GM19455 (cell line): ENCODE data around the gene FBRSL1.
"Not testable (repeated sequence)": the region's sequence is repeated elsewhere in the genome, so short reads cannot be mapped to it uniquely, and the experiment has no call there.

ENCODE experiments used
- ATAC-seq: cut with Tn5 transposase; IDR thresholded peaks from one replicate; pipeline ENCODE4 v1.9.1; 2021; ENCODE audit not compliant: unreplicated experiment

Gene FBRSL1

DNA sequence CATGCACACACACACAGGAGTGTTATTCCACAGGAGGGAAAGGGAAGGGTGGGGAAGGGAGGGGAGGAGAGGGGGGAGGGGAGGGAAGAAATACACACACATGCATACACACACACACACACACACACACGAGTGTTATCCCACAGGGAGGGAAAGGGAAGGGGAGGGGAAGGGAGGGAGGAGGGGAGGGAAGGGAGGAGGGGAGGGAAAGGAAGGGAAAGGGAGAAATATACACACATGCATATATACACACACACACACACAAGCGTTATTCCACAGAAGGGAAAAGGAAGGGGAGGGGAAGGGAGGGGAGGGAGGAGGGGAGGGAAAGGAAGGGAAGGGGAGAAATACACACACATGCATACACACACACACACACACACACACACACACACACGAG is 19.6 kb upstream of the FBRSL1 start:
- ATAC-seq: no peak

GRCh38 chr12:132471011-132471857 is 18.7 kb upstream of the FBRSL1 start:
- no peak for ATAC-seq

- no peak for ATAC-seq
Observed at GRCh38 chr12:132471858-132472255, 18.1 kb upstream of the FBRSL1 start.

DNA sequence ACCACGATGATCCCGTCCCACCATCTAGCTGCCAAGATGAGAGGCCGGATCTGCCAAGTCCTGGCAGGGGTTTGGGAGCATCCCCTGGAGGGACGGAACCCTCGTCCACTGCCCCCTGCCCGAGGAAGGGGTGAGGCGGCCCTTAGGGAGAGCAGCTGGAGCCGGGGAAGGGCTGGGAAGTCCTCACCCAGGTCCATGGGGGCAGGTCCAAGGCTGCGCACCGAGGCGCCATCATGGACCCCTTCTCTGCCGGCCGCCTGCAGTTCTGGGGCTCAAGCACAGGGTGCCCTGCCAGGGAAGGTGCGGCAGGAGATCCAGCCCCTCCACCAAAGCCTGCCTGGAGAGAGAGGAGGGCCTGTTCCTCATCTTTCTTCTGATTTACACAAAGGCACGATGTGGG is 17.6 kb upstream of the FBRSL1 start:
- no peak for ATAC-seq

DNA sequence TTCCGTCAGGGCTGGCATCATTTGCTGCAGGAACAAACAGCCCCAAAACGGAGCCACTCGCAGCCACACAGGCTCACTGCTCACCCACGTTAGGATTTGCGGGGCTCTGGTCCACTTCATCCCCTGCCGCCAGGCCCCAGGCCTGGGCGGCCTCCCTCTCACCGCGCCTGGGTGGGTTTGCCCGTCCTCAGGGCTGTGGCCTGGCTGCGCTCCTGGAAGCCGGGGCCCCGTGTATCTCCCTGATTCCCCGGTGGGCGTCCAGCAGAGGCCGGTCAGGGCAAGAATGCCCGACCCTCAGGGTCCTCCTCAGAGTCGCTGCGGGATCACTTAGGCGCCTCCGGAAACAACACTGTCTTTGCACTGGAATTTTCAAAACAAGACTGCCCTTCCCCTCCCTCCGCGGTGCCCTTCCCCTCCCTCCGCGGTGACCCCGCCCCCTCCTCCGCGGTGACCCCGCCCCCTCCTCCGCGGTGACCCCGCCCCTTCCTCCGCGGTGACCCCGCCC is 15.7 kb upstream of the FBRSL1 start:
- ATAC-seq: no peak

- ATAC-seq: not testable (repeated sequence)
Observed at GRCh38 chr12:132474799-132475303, 15.1 kb upstream of the FBRSL1 start.

GRCh38 chr12:132475304-132476037 is 14.5 kb upstream of the FBRSL1 start:
- no peak for ATAC-seq

- ATAC-seq: no peak
Observed at GRCh38 chr12:132476038-132476414, 13.9 kb upstream of the FBRSL1 start.

DNA sequence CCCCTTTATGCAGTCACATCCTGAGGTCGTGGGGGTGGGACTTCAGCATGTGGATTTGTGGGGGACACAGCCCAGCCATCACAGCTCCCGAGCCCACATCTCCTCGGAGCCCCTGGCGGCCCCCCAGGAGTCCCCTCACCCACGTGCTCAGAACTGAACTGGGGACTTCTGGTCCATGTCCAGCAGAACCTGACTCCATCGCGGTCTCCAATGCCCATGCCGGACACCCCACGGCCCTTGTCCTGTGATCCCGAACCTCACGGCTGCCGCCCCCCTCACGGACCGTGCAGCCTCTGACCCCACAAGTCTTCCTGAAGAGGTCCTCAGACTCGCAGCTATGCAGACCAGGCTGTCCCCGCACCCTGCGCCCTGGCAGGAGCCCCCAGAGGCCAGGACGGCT is 13.5 kb upstream of the FBRSL1 start:
- ATAC-seq: no peak

DNA sequence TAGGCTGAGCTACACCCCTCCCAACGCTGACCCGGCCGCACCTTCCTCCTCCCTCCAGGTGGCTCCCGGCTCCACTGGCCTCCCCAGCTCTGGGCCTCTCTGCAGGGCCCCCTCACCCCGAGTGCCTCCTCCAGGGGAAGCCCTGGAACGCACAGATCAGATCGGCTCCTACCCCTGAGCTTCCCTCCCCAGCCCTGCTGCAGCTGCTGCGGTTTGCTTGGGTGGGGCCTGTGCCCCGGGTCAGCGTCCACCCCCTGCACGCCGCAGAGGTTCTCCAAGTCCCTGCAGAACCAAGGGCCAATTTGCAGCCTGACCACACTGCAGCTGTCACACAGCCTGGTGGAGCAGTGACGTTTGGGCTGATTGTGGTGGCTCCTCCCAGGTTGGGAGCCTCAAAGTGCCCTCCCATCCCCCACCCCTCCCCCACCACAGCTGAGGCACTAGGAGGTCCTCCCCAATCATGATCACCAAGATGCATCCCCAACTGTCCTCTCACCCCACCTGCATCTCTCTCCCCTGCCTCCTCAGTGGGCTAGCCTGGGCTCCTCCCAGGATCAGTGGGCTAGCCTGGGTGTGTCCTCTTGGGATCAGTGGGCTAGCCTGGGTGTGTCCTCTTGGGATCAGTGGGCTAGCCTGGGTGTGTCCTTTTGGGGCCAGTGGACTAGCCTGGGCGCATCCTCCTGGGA is 12.8 kb upstream of the FBRSL1 start:
- no peak for ATAC-seq

DNA sequence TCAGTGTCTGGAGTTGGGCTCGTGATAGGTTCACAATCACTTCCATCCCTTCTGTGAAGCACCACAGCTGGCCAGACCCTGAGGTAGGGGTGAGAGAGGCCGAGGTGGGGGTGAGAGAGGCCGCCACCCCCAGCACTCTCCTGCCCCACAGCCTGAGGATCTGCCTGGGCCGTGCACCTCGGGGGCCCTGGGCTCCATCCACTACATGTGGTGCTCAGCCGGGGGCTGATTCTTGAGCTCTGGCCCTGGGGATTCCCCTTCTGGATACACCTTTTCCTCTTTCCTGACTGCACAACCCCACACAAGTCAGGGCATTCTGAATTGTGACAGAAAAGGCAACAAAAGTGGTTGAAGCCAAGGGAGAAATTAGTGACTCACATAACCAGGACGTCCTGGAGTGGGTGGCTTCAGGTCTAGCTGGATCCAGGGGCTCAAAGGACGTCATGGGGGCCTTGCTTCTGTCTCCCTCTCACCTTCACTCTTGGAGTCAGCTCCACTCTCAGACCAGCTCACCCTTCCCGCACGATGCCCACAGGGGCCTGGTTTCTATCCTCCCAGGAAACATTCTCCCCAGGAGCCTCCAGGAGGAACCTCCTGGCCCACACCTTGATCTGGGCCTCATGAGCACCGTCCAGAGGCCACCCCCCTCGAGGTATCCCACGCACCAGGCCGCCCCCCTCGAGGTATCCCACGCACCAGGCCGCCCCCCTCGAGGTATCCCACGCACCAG is 12.1 kb upstream of the FBRSL1 start:
- no peak for ATAC-seq

DNA sequence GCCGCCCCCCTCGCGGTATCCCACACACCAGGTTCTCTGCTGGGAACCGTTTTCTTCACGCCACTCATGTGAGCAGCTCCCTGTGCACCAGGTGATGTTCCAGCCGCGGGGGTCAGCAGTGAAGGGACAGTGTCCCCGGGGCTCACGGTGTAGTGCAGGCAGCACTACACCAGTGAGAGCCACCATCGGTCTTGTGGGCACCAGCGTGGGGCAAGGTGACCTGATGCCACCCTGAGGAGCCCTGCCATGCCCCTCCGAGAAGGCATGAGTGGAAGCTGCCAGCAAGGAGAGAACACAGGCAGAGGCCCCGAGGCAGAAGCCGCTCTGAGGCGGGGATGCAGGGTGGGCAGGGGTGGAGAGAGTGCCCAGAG is 11.5 kb upstream of the FBRSL1 start:
- no peak for ATAC-seq

DNA sequence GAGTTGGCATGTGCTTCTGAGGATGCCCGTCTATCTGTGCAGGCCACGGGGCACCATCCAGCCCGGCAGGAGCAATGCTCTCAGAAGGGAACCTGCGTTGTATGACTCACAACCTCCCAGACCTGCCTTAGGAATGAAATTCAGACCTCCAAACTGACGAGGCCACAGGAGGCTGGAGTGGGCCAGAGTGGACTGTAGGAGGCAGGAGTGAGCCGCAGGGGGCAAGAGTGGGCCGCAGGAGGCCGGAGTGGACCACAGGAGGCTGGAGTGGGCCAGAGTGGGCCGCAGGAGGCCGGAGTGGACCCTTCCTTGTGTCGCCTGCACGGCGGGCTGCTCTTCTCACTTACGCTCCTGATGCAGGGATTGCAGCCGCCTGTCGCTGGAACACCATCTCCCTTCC is 11.1 kb upstream of the FBRSL1 start:
- ATAC-seq: no peak

GRCh38 chr12:132479291-132479690 is 10.7 kb upstream of the FBRSL1 start:
- no peak for ATAC-seq

DNA sequence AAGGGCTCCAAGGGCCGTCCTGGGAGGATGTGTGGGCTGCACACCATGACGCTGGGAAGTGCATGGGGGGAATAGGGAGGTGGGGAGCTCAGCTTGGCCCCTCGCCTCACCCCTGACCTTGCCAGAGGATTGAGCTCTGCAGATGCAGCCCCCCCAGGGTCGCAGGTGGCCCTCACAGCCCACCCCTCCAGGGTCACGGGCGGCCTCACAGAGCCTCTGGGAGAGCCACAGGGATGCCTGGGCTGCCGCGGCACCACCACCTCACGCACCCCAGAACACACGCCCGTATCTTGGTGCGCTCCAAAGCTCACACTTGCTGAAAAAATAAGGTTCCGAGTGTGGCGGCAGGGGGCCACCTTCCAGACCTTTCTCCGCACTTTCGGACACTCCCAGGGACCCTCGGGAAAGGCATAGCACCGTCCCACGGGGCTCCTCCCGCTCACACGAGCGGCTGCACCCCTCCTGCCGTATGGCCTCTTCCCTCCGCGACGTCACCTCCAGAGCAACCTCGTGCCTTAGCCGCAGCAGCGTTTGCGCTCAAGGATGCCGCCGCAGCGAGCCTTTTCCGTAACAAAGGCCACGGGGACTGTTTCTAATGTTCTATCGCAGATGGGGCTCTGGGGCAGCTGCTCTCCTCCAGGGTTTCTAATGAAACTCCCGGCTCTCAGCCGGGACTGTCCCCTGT is 9.9 kb upstream of the FBRSL1 start:
- no peak for ATAC-seq

- no peak for ATAC-seq
Observed at GRCh38 chr12:132480623-132481132, 9.3 kb upstream of the FBRSL1 start.

- no peak for ATAC-seq
Observed at GRCh38 chr12:132481345-132481744, 8.6 kb upstream of the FBRSL1 start.

DNA sequence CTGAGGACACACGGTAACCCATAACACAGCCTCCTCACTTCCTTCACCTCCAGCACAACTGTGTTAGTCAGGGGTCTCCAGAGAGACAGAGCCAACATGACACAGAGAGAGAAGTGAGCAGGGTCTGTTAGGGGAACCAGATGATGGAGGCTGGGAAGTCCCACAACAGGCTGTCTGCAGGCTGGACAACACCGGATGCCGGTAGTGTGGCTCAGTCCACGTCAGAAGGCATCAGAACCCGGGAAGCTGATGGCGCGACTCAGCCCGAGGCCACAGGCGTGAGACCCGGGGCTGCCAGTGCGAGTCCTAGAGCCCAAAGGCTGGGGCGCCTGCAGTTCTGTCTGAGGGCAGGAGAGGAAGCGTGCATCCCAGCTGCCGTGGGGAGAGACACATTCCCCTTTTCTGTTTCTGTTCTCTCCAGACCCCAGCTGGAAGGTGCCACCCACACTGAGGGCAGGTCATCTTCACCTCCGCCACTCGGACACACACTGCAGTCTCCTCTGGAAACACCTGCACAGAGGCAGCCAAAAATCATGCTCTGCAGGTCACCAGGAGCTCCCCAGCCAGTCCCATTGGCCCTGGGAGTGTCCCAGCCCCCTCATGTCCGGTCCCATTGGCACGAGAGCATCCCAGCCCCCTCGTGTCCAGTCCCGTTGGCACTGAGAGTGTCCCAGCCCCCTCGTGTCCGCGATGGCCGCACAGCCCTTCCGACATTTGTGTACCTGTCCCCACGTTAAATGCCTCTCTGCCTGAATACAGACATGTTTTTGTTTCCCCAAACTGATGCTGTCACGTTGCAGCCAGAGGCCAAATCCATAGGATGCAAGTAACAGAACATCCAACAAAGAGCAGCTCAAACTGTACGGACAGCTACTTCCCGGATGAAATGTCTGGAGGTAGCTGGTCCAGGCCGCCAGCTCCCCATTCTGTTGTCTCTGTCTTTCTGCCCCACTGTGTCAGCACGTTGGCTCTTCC is 7.9 kb upstream of the FBRSL1 start:
- no peak for ATAC-seq

GRCh38 chr12:132482771-132483170 is 7.2 kb upstream of the FBRSL1 start:
- no peak for ATAC-seq
